ENCODE data around the gene PLCE1. TPM values are rescaled to one million over a fixed set of nuclear protein-coding genes. Genes with fewer than 3 reads are reported as not detected.

Gene PLCE1
- total RNA-seq, 1 donor from 2014 or later = 5.7 TPM

DNA sequence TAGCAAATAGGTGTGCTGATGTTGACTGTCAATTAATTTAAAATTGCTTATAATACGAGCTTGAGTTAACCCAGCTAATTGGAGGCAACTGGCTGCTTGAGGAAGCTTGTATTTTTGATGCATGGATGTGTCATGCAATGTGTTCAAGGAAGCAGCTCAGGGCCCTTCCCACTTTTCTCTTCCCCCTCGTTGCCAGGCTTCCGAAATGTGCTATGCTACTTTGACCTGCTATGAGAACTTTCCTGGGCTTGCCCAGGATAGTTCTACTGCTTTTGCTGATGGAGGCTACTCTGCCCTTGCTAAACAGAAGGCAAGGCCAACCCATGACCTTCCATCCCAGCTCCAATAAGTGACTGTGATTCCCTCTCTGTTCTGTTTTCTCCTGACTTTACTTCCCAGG, 24.4 kb downstream of the PLCE1 start:
- DNase-seq (ENCODE audit: low spot score) = no peak

DNA sequence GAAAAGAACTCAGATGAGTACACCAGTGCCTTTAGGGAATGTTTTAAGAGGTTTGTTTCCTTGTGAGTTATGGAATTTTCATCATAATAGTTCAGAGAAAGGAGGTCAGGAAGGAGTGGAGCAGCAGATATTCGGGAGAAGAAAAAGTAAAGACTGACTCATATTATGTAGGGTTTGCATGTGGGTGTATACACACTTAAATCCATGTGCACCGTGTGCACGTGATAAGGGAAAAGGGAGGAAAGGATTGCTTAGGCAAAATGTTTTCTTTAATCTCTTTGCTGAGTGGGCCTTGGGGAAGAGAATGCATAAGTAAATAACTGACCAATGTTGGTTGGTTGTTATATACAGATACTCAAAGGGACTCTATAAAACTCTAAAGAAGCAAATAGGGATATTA, 30.2 kb downstream of the PLCE1 start:
- DNase-seq (ENCODE audit: low spot score) = no peak

DNA sequence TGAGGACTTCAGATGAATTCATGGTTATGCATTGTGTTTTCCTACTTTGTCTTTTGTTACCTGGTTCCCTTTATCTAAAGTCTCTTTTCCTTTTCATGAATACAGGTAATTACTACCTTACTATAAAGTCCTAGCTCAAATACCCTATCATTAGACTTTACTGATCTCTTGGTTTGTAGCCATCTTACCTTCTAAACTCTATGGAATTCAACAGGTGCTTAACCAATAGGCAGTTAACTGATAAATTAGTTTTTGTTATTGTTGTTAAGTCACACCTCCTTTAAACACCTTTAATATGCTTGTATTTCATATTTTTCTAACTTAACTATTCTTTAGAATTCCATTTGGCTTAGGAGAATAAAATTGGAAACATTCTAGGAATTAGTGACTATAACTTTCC, 30.7 kb downstream of the PLCE1 start:
- DNase-seq (ENCODE audit: low spot score) = no peak

DNA sequence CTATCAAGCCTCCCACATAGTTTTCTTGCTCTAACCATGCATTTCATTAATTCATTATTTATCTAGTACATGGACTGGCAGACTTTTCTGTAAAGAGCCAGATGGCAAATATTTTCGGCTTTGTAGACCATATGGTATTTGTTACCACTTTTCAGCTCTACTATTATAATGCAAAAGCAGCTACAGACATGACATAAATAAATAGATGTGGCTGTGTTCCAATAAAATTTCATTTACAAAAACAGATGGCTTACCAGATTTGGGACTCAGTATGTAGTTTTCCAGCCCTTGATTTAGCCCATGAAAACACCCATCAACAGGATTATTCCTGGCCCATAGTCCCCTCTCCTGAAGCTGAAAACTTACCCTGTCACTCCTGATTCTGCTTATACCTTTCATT, 32.1 kb downstream of the PLCE1 start:
- DNase-seq (ENCODE audit: low spot score) = no peak

- no peak for DNase-seq (ENCODE audit: low spot score)
Observed at GRCh38 chr10:94027197-94027596, 33.5 kb downstream of the PLCE1 start.

DNA sequence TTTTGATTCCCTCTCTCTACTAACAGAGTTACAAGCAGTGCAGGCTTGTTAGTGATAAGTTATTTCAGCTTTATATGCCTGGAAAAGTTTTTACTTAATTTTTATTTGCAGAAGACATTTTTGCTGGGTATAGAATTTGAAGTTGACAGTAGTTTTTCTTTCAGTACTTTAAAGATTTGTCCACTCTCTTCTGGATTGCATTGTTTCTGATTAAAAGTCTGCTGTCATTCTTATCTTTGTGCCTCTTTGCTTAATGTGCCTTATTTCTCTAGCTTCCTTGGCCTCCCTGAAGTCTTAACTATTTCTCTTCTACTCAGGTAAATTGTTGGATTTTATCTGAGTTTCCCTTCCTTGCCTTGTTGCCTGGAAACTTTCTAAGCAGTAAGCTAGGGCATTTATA, 36.2 kb downstream of the PLCE1 start:
- DNase-seq (ENCODE audit: low spot score) = no peak

- no peak for DNase-seq (ENCODE audit: low spot score)
Observed at GRCh38 chr10:94035982-94036765, 42.4 kb downstream of the PLCE1 start.

DNA sequence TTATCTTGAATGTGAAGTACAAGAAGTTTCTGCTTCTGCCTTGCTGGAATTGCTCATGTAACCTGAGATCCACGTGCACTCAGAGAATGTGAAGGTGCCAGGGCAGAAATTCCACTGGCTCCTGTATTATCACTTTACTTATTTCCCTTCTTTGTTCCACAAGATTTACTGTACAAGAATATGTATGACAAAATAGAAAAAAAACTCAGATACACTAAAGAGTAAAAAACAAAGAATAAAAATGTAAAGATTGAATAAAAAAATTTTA, 43.0 kb downstream of the PLCE1 start:
- no peak for DNase-seq (ENCODE audit: low spot score)

DNA sequence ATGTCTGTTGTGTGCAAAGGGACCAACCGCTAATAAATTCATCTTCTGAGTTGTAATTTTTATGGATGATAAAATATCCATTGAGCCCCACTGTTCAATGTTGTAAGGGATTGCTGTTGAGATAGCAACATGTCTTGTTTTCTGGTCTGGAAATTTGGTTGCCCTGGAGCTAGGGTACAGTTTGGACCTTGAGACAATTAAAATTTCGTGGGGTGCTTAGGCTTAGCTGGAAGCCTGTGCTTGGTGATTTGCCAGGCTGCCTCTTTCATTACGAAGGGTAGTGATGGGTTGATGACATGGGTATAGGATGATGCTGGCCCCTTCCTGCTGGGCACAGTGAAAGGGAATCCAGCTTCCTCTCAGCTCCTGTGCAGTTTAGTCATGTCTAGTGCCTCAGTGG, 43.6 kb downstream of the PLCE1 start:
- no peak for DNase-seq (ENCODE audit: low spot score)

DNA sequence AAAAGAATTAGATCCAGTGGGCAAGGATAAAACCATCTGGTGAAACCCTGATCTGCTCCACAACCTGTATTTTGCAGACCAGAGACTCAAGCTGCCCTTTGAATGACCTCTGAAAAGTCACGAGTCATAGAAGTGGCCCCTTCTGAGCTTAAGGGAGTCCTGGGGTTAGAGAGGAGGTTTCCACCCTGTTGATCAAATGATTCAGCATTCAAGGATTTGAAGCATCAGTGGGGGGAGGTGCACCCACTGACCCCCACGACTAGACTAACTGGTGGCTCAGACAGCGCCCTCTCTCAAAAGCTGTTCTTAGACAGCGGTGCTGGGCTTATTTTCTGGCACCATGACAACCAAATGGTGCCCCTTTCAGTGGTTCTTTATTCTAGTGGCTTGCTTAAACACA, 44.3 kb downstream of the PLCE1 start:
- no peak for DNase-seq (ENCODE audit: low spot score)

DNA sequence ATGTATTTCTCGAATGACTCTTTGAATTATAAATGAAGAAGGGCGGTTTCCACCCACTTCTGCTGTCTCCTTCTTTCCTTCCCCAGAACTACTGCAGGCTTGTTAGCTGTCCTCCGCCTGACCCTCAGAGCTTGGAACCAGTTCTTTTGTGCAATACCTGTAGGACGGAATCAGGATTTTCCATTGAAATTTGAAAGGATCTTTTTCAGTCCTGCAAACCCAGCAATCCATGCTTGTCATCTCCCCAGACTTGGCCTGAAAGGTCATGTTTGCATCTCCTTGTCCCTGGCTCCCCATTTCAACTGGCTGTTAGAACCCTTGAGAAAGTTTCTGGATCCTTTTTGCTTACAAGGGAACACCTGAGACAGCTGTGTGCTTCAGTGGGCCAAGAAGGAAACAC, 47.5 kb downstream of the PLCE1 start:
- DNase-seq (ENCODE audit: low spot score) = no peak

GRCh38 chr10:94042001-94042833, 48.5 kb downstream of the PLCE1 start:
- no peak for DNase-seq (ENCODE audit: low spot score)

- DNase-seq (ENCODE audit: low spot score) = no peak
Observed at GRCh38 chr10:94042834-94043175, 49.1 kb downstream of the PLCE1 start.

Other genes with a start within 250 kb of the PLCE1 start
- gene LGI1, start 236.0 kb upstream of the PLCE1 start, total RNA-seq = not detected
- 6.2 TPM for gene SLC35G1, start 100.0 kb upstream of the PLCE1 start, total RNA-seq